HepG2 (cell line): Measurements from ENCODE around the gene NAV3. TPM values are rescaled to one million over a fixed set of nuclear protein-coding genes. Genes with fewer than 3 reads are reported as not detected.

Experiments used
- ATAC-seq: fragments of 200-7000 bp; cut with Tn5 transposase; 3 replicates; pipeline ENCODE4 v1.9.1; 2020; ENCODE audit warnings: mild to moderate bottlenecking, moderate library complexity
- BruUV-seq: library from RNA; stranded (reverse); fragments of 400-500 nt; replicated peaks from 2 replicates; lab custom pipeline; 2021; lab: Mats Ljungman, UMichigan
- CTCF ChIA-PET: fragments of 300-600 bp; formaldehyde crosslinking; extraction: SDS; loops from one replicate; lab custom pipeline; 2021; ENCODE audit warnings: low total read pairs, inconsistent platforms, low intra/inter-chr PET ratio; lab: Yijun Ruan, JAX
- POLR2A ChIA-PET: fragments of 350-600 bp; sonication (Branson Sonifier 250); formaldehyde crosslinking; loops from one replicate; lab custom pipeline; 2020; ENCODE audit warnings: antibody characterized with exemption, inconsistent platforms; lab: Yijun Ruan, JAX
- DNase-seq: peaks from one replicate; pipeline ENCODE4 v3.0.0-alpha.2; 2015; ENCODE audit warnings: low spot score
- FAIRE-seq: peaks from 3 replicates; lab custom pipeline; 2011; peaks lifted over from hg19 to GRCh38; lab: Jason Lieb, UNC
- H2AFZ ChIP-seq: one replicate; pipeline ENCODE4 v1.6.1; 2011; ENCODE audit warnings: low read length, inconsistent platforms
- H3K27ac ChIP-seq: fragments of 300-600 bp; 3 replicates; pipeline ENCODE4 v1.8.0; 2011; ENCODE audit warnings: mixed run types, mild to moderate bottlenecking, mixed read lengths, low read length, inconsistent platforms; ENCODE audit not compliant: insufficient read depth; ENCODE audit errors: extremely low read length
- H3K27me3 ChIP-seq, 2 experiments: fragments of 200-600 bp in 1 of 2; 2 replicates in 1 of 2; 3 replicates in 1 of 2; pipeline versions ENCODE4 v1.6.0 to v1.8.0; 2011; ENCODE audit warnings: low read length in 2 of 2, mild to moderate bottlenecking in 2 of 2, moderate library complexity in 2 of 2, inconsistent platforms in 1 of 2; ENCODE audit not compliant: insufficient read depth in 2 of 2, control insufficient read depth in 1 of 2
- H3K36me3 ChIP-seq, 2 experiments: fragments of 200-600 bp in 1 of 2; replicated peaks in 1 of 2; 2 replicates in 1 of 2; 3 replicates in 1 of 2; pipeline versions ENCODE4 v1.5.1 to v1.8.0; 2011; ENCODE audit warnings: low read length in 2 of 2, inconsistent platforms in 1 of 2; ENCODE audit not compliant: insufficient read depth in 2 of 2, control insufficient read depth in 1 of 2
- H3K4me1 ChIP-seq: 2 replicates; pipeline ENCODE4 v1.5.1; 2012; ENCODE audit warnings: low read length, inconsistent platforms; ENCODE audit not compliant: insufficient read depth
- H3K4me2 ChIP-seq: 2 replicates; pipeline ENCODE4 v1.6.0; 2011; ENCODE audit warnings: low read depth, low read length, inconsistent platforms
- H3K4me3 ChIP-seq, 3 experiments: fragments of 200-600 bp in 1 of 3; sonication (generic), shearing (Covaris generic) in 1 of 3; replicated peaks in 1 of 3; 2 replicates each; pipeline ENCODE4 v1.5.1; 2011 to 2016; ENCODE audit warnings: low read length in 3 of 3, inconsistent platforms in 2 of 3, low read depth in 2 of 3, mild to moderate bottlenecking in 2 of 3, control low read depth in 1 of 3, mixed read lengths in 1 of 3; ENCODE audit not compliant: insufficient read depth in 1 of 3
- H3K79me2 ChIP-seq: one replicate; pipeline ENCODE4 v1.6.1; 2011; ENCODE audit warnings: low read length, inconsistent platforms; ENCODE audit not compliant: insufficient read depth
- H3K9ac ChIP-seq: 2 replicates; pipeline ENCODE4 v1.6.0; 2011; ENCODE audit warnings: mild to moderate bottlenecking, low read depth, low read length, inconsistent platforms; ENCODE audit not compliant: insufficient read depth
- H3K9me3 ChIP-seq: 2 replicates; pipeline ENCODE4 v1.5.1; 2012; ENCODE audit warnings: mild to moderate bottlenecking, low read length
- H4K20me1 ChIP-seq: 2 replicates; pipeline ENCODE4 v1.6.0; 2011; ENCODE audit warnings: inconsistent platforms, mild to moderate bottlenecking, low read length, moderate library complexity; ENCODE audit not compliant: insufficient read depth
- BRCA1 ChIP-seq: sonication (generic); formaldehyde crosslinking; IDR thresholded peaks from 2 replicates; pipeline ENCODE4 v1.4.0; 2020; ENCODE audit warnings: missing genetic modification reagents
- GPBP1L1 ChIP-seq: sonication (generic); formaldehyde crosslinking; IDR thresholded peaks from 2 replicates; pipeline ENCODE4 v1.5.0; 2020; ENCODE audit warnings: mild to moderate bottlenecking, missing genetic modification reagents
- HDAC2 ChIP-seq: sonication (generic); formaldehyde crosslinking; IDR thresholded peaks from 2 replicates; pipeline ENCODE4 v1.4.0; 2020; ENCODE audit warnings: missing genetic modification reagents
- HDAC6 ChIP-seq: fragments of 200-600 bp; sonication (generic); IDR thresholded peaks from 2 replicates; pipeline ENCODE4 v1.7.0; 2017; ENCODE audit warnings: mild to moderate bottlenecking, antibody characterized with exemption, low read length, low read depth
- JUN ChIP-seq: sonication (generic); formaldehyde crosslinking; IDR thresholded peaks from 2 replicates; pipeline ENCODE4 v1.4.0; 2020; ENCODE audit warnings: mild to moderate bottlenecking, missing genetic modification reagents
- JUND ChIP-seq: sonication (generic); formaldehyde crosslinking; IDR thresholded peaks from 2 replicates; pipeline ENCODE4 v1.8.0; 2022; ENCODE audit warnings: mild to moderate bottlenecking, missing genetic modification reagents
- KLF13 ChIP-seq: sonication (generic); formaldehyde crosslinking; IDR thresholded peaks from 2 replicates; pipeline ENCODE4 v1.4.0; 2020; ENCODE audit warnings: mild to moderate bottlenecking, missing genetic modification reagents
- KMT2B ChIP-seq: IDR thresholded peaks from 2 replicates; pipeline ENCODE4 v1.6.1; 2016; ENCODE audit warnings: missing genetic modification reagents, missing compliant biosample characterization
- PHF8 ChIP-seq: sonication (generic); formaldehyde crosslinking; IDR thresholded peaks from 2 replicates; pipeline ENCODE4 v1.5.0; 2020; ENCODE audit warnings: missing genetic modification reagents
- STAT5B ChIP-seq: sonication (generic); formaldehyde crosslinking; IDR thresholded peaks from 2 replicates; pipeline ENCODE4 v1.4.0; 2020; ENCODE audit warnings: missing genetic modification reagents
- TRIM24 ChIP-seq: sonication (generic); formaldehyde crosslinking; IDR thresholded peaks from 2 replicates; pipeline ENCODE4 v1.8.0; 2022; ENCODE audit warnings: mild to moderate bottlenecking, missing genetic modification reagents
- ZNF256 ChIP-seq: sonication (generic); formaldehyde crosslinking; conservative IDR thresholded peaks from 2 replicates; pipeline ENCODE4 v1.4.0; 2020; ENCODE audit warnings: missing genetic modification reagents
- ZNF430 ChIP-seq: sonication (generic); formaldehyde crosslinking; IDR thresholded peaks from 2 replicates; pipeline ENCODE4 v1.9.0; 2021; ENCODE audit warnings: mild to moderate bottlenecking, missing genetic modification reagents
- ZNF616 ChIP-seq: sonication (generic); formaldehyde crosslinking; IDR thresholded peaks from 2 replicates; pipeline ENCODE4 v1.5.0; 2020; ENCODE audit warnings: low read depth, mild to moderate bottlenecking, missing genetic modification reagents
- ZNF687 ChIP-seq: sonication (generic); formaldehyde crosslinking; IDR thresholded peaks from 2 replicates; pipeline ENCODE4 v1.5.1; 2020; ENCODE audit warnings: mild to moderate bottlenecking, missing genetic modification reagents, moderate library complexity
- ZNF709 ChIP-seq: sonication (generic); formaldehyde crosslinking; IDR thresholded peaks from 2 replicates; pipeline ENCODE4 v1.5.0; 2020; ENCODE audit warnings: mild to moderate bottlenecking, missing genetic modification reagents
- ZNF713 ChIP-seq: sonication (generic); formaldehyde crosslinking; IDR thresholded peaks from 2 replicates; pipeline ENCODE4 v1.4.0; 2020; ENCODE audit warnings: mild to moderate bottlenecking, missing genetic modification reagents
- ZSCAN21 ChIP-seq: sonication (generic); formaldehyde crosslinking; IDR thresholded peaks from 2 replicates; pipeline ENCODE4 v1.8.0; 2022; ENCODE audit warnings: mild to moderate bottlenecking, missing genetic modification reagents, moderate library complexity, borderline replicate concordance
- in situ Hi-C: cut with HindIII; loops from 2 replicates; pipeline ENCODE4 v1.10.0; 2017; ENCODE audit warnings: low pct_unique_long_range_greater_than_20kb; ENCODE audit not compliant: extremely low pct_ligation_motif_present
- intact Hi-C: fragments of 100-400 bp; cut with micrococcal nuclease; formaldehyde crosslinking; loops from one replicate; pipeline ENCODE4 v1.10.0; 2022; ENCODE audit not compliant: unreplicated experiment
- polyA plus RNA-seq, 8 experiments: library from polyadenylated mRNA; depleted of rRNA in 3 of 8; stranded (reverse) in 7 of 8; unstranded in 1 of 8; fragments of >200 nt; fragmentation: Illumina TruSeq in 4 of 8; extraction: Trizol in 4 of 8; gene quantifications; 2 replicates each; pipeline versions ENCODE4 v1.2.1 to v1.2.3, GENCODE V29; 2011 to 2016; ENCODE audit warnings: low read depth in 4 of 8, missing spikeins in 1 of 8, mixed read lengths in 1 of 8; ENCODE audit not compliant: insufficient read depth in 1 of 8
- total RNA-seq, 5 experiments: library from RNA; depleted of rRNA; stranded (reverse); fragments of >200 nt; fragmentation: Illumina TruSeq; extraction: Trizol; gene quantifications; 2 replicates each; pipeline ENCODE4 v1.2.3, GENCODE V29; 2016; ENCODE audit warnings: low read depth in 1 of 5
- TF ChIP-seq, protein P1 (sequence below): sonication (generic); formaldehyde crosslinking; IDR thresholded peaks from 2 replicates; pipeline ENCODE4 v1.4.0; 2020; ENCODE audit warnings: missing genetic modification reagents

The NAV3 gene
- total and polyA plus RNA-seq, 2 of the 13 experiments (the other 11 are each of a cell fraction or from before 2014, with no cell fraction given): 0.01 to 0.18 TPM

DNA sequence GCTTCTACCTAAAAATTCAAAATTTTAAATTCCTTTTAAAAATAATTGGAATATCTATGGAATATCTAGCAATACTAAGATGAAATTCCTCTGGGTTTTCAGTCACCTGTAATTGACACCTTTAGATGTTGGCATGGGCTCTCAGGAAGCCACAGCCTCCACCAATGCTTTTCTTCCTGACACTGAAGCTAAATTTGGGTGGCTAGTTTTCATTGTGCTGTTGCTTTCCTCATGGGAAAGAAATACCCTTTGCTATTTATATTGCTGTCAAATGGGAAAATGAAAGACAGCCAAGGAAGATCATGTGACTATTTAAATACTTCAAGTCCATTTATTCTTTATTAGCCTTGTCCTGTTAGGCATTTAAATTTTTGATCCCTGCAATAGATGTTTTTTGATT lies 313.0 kb downstream of the NAV3 start:
- no peak for FAIRE-seq
- in situ Hi-C loops: no loop called here

More for the DNA sequence above, 313.0 kb downstream of the NAV3 start:
- H3K36me3 ChIP-seq: no peaks in the 10 kb centered on the region
- intact Hi-C loops: no loop called here
- H3K9ac ChIP-seq: no peak overlapping the region
- TF ChIP-seq ZNF616 (CRISPR knock-in tag): no peak
- no peak for TF ChIP-seq ZNF256 (CRISPR knock-in tag)
- TF ChIP-seq BRCA1 (CRISPR knock-in tag): no peak
- TF ChIP-seq KLF13 (CRISPR knock-in tag): no peak
- no peak for TF ChIP-seq ZNF687
- TF ChIP-seq JUN (CRISPR knock-in tag): no peak
- TF ChIP-seq HDAC2 (CRISPR knock-in tag): no peak
- no peak for TF ChIP-seq ZNF430 (CRISPR knock-in tag)
- TF ChIP-seq GPBP1L1 (CRISPR knock-in tag): no peak
- no peak for TF ChIP-seq HDAC6
- TF ChIP-seq, protein P1, sequence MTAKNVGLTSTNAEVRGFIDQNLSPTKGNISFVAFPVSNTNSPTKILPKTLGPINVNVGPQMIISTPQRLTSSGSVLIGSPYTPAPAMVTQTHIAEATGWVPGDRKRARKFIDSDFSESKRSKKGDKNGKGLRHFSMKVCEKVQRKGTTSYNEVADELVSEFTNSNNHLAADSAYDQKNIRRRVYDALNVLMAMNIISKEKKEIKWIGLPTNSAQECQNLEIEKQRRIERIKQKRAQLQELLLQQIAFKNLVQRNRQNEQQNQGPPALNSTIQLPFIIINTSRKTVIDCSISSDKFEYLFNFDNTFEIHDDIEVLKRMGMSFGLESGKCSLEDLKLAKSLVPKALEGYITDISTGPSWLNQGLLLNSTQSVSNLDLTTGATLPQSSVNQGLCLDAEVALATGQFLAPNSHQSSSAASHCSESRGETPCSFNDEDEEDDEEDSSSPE (CRISPR knock-in tag): no peak
- no peak for TF ChIP-seq ZNF713 (CRISPR knock-in tag)
- no peak for TF ChIP-seq PHF8 (CRISPR knock-in tag)
- no peak for TF ChIP-seq KMT2B (CRISPR knock-in tag)
- no peak for TF ChIP-seq ZNF709 (CRISPR knock-in tag)
- TF ChIP-seq TRIM24 (CRISPR knock-in tag): no peak
- no peak for TF ChIP-seq STAT5B (CRISPR knock-in tag)
- no peak for TF ChIP-seq JUND (CRISPR knock-in tag)
- TF ChIP-seq ZSCAN21 (CRISPR knock-in tag): no peak
- no peaks in the 10 kb centered on the region for H3K79me2 ChIP-seq
- CTCF ChIA-PET: no interaction called here
- no peaks in the 10 kb centered on the region for H3K4me1 ChIP-seq
- no peak for DNase-seq
- no peak for ATAC-seq
- H3K4me3 ChIP-seq: no peak overlapping the region
- H3K27me3 ChIP-seq: no peaks in the 10 kb centered on the region
- H2AFZ ChIP-seq: no peak overlapping the region
- no peaks in the 10 kb centered on the region for H3K9me3 ChIP-seq
- BruUV-seq: no TSS peak
- POLR2A ChIA-PET: no interaction called here
- H4K20me1 ChIP-seq: no peaks in the 10 kb centered on the region
- no peak overlapping the region for H3K27ac ChIP-seq
- H3K4me2 ChIP-seq: no peak overlapping the region
